NCI-H1436 (cell line): ENCODE measurements around the gene LSP1.

ENCODE experiments used
- DNase-seq: peaks from one replicate; lab custom pipeline; 2025; lab: John Stamatoyannopoulos, UW

Gene LSP1

GRCh38 chr11:1825039-1825740 lies 27.7 kb upstream of the LSP1 start:
- no peak for DNase-seq

DNA sequence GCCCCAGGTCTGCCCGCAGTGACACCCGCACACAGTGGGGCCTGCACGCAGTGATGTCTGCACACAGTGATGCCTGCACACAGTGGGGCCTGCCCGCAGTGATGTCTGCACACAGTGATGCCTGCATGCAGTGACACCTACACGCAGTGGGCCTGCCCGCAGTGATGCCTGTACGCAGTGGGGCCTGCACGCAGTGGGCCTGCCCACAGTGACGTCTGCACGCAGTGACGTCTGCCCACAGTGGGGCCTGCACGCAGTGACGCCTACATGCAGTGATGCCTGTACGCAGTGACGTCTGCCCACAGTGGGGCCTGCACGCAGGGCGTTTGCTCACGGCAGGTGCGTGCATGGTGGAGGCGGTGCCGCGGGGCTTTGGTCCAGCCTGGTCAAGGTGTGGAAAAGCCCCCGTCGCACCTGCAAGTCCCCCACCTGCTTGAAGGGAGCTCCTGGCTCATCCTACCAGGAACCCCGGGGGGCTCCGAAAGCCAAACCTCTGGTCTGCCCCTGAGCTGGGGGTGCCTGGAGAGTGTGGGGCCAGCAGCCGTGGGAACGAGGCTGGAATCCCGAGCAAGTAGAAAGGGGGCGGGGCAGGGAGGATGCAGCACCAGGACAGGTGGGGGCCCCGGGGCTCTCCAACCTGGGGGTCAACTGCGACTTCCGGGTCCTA lies 27.0 kb upstream of the LSP1 start:
- DNase-seq: no peak

GRCh38 chr11:1826552-1827094 lies 26.3 kb upstream of the LSP1 start:
- no peak for DNase-seq

GRCh38 chr11:1827095-1827813 lies 25.6 kb upstream of the LSP1 start:
- peak; percentile 7 for DNase-seq

DNA sequence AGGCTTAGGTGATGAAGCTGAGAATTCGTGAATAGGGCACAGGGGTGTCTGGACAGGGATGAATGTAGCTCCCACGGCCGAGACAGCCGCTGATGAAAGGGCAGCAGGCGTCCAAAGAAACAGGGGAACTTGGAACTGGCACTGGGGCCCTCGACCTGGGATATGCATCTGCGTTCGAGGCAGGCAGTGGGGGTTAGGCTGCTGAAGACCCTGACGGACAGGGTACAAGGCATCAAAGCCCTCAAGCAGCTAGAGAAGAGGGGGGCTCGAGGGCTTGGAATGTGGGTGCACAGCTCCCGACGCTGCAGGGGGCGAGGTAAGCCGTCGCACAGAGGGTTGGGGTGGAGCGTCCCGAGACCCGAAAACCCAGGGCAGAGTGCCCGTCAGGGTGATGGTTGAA lies 25.0 kb upstream of the LSP1 start:
- no peak for DNase-seq

DNA sequence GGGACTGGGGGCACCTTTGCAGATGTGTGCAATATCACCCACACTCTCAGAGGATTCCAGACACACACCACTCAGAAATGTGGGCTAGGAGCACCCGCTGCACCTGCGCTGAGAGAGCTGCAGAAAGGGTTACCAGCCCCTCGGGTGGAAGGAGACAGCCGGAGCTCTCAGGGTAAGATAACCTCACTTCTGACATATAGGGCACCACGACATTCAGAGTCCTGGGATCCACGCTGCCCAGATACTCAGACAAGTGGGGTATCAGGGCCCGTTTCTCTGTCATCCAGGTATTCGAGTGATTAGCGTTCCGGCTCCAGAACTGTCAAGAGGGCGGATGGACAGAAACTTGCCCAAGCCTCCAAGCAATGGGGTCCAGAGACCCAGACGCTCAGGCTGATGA lies 24.3 kb upstream of the LSP1 start:
- DNase-seq: no peak

- no peak for DNase-seq
Observed at GRCh38 chr11:1829039-1829820, 23.7 kb upstream of the LSP1 start.

DNA sequence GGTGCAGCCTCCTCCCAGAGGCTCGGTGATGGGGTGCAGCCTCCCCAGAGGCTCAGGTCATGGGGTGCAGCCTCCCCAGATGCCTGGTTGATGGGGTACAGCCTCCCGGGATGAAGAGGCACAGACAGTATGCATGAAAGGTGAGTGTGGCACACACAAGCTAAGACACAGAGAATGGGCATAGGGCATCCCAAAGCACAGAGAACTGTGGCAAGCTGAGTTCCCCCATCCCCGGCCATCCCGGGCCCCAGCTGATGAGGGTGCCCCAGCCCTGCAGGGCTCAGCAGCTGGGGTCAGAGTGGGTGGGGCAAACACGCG lies 22.9 kb upstream of the LSP1 start:
- DNase-seq: no peak

DNA sequence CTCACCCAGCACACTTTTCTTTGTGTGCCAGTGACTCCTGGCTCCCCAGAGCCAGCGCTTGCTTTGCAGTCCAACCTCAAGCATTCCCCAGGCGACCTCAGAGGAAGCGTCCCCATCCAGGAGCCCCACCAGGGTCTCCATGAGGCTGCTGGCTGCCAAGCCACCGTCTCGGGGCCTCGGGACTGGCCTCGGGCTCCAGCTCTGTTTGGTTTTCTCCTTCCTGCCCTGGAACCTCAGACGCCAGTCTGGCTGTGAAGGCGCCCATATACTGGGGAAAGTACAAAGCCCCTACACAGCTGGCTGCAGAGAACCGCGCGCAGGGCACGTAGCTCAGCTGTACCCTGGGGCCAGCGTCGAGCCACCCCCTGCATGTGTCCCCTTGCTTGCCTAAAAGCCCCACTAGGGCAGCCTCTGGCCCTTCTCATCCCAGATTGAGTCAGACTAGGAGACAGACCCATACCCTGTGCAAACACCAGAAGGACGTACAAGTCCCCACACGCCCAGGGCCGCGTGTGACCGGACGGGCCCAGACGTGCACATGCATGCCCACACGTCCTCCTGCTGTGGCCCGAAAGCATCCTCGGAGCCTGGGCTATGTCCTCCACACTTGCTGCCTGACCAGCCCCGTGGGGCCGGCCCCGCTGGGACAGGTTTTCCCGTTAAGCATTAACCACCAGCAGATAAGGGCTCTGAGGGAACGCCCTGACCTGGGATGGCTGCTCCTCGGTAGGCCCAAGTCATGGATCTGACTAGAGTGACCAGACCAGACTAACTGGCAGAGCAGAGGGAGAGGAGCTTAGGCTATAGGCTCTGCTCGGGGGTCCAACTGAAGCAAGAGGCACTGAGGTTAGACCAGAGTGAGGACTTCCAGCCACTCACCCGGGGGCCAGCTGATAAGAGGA lies 22.3 kb upstream of the LSP1 start:
- no peak for DNase-seq

GRCh38 chr11:1831338-1832210 lies 21.3 kb upstream of the LSP1 start:
- no peak for DNase-seq

- peak; percentile 10 for DNase-seq
Observed at GRCh38 chr11:1832211-1832919, 20.5 kb upstream of the LSP1 start.

- DNase-seq: no peak
Observed at GRCh38 chr11:1832920-1833295, 20.0 kb upstream of the LSP1 start.

DNA sequence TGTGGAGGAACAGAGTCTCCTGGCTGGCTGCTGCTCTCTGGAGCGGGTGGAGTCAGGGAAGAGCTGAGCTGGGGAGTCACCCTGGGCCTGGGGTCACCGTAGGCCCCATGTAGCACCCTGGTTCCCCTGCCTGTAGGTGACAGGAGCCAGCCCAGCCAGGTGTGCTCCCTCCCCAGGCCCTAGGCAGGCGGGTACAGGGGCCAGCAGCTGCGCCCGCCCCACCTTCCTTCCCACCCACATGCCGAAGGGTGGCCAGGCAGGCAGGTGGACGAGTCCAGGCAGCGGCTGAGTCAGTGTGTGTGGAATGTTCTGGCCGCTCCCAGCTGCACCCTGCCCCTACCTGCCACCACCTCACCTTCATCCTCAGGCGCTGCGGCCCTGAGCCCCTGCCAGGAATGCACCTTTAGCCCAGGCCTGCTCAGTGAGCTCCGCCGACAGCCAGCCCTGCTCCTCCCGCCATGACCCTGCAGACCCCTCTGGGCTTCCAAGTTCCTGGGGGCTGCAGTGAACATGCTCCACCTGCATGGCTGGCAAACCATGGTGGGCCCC lies 18.7 kb upstream of the LSP1 start:
- DNase-seq: no peak

DNA sequence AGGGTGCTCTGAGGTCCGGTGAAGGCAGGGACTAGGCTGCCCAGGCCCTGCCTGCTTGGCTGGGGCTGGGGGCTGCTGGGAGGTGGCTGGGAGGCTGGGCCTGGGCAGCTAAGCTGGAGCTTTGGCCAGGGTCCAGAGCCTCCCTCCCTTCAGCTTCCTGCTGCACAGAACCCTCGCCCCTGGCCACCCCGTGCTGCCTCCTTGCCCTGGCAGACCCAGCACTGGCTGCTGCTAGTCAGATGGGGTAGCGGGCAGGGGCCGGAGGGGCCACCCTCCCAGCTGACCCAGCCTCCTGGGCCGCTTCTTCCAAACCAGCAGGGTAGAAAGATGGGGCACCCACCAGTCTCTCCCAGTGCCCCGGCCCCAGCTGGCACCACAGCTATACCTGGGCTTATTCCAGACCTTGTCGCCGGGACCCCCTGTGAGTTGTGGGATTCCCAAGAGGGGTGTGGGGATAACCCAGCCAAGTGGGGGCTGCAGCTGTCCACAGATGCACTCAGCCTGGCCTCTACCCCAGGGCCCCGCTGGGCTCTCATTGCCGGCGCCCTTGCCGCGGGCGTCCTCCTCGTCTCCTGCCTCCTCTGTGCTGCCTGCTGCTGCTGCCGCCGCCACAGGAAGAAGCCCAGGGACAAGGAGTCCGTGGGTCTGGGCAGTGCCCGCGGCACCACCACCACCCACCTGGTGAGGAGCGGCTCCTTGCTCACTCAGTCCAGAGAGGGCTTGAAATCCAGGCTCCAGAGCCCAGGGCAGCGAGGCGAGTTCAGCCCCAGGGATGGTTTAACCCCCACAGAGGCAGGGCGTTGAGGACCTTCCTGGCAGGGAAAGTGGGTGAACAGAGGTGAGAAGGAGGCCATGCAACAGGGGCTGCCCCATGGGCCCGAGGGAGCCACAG lies 17.9 kb upstream of the LSP1 start, which contains the start of gene SYT8:
Gene SYT8, plus strand, starts transcription at position 212 of the 892 bp plus-strand sequence. Its CDS starts 116 bp downstream, at position 328.
- no peak for DNase-seq

DNA sequence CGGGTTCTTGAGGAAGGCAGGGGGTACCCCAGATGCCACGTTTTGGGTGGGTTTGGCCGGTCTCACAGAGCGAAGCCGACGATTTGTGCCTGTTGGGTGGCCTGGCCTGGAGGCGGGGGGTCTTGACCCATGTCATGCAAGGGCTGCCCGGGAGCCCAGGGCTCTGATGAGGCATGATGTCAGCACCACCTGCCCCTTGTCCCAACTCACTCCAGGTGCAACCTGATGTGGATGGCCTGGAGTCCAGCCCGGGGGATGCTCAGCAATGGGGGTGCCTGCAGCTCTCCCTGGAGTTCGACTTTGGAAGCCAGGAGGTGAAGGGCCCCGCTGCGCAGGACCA lies 17.2 kb upstream of the LSP1 start:
- no peak for DNase-seq

GRCh38 chr11:1836011-1836945 lies 16.6 kb upstream of the LSP1 start:
- no peak for DNase-seq
